ENCODE results near the gene FAT4. TPM values are rescaled to one million over a fixed set of nuclear protein-coding genes. Genes with fewer than 3 reads are reported as not detected.

Gene FAT4
- polyA plus RNA-seq, 1 donor from 2014 or later, result 5.6 TPM

DNA sequence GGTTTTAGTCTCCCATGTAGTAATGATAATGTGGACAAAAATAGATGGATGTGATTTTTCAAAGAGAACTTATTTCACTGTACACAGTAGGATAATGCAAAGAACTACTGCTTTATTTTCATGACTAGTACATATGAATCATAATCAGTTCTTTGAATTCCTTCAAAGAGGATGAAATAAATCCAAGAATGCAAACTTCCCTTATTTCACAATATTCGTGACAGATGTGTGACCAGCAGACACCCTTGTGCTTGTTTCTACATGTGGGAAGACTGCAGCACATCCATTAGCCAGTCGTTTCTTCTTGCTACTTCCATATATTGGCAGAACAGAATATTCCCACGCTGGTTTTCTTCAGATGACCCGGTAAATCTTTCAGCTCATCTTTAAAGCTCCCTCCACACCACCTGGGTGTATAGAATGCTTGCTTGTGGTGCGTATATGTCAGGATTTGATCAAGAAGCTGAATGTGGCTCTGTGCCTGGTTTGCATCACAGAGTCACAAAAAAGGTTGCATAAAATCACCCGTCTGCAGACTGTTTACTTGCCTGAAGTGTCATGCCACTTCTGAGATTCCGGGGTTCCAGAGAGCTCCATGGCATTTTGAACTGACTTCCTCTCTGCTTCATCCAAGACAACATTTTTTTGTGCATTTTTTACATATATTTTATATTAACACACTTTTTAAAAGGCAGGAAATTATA lies 47.7 kb upstream of the FAT4 start:
- H3K4me3 ChIP-seq (ENCODE audit: low read length), result no peak overlapping the region
- no peak overlapping the region for H3K27ac ChIP-seq (ENCODE audit: low read length)
- H2AFZ ChIP-seq (ENCODE audit: low read depth, low read length), result no peak overlapping the region
- H3K4me2 ChIP-seq (ENCODE audit: low read length), result no peak overlapping the region
- no peaks in the 10 kb centered on the region for H3K9me3 ChIP-seq (ENCODE audit: low read length)
- H3K9me2 ChIP-seq (ENCODE audit: insufficient read depth, low read length), result no peaks in the 10 kb centered on the region
- no peaks in the 10 kb centered on the region for H3K27me3 ChIP-seq (ENCODE audit: insufficient read depth, low read depth, low read length)
- no peaks in the 10 kb centered on the region for H3F3A ChIP-seq (ENCODE audit: insufficient read depth, low read length, poor library complexity, severe bottlenecking)
- H3K79me2 ChIP-seq (replicated peaks; ENCODE audit: insufficient read depth, low read length), result no peaks in the 10 kb centered on the region
- H3K9ac ChIP-seq (ENCODE audit: low read length), result no peak overlapping the region
- no peaks in the 10 kb centered on the region for H3K36me3 ChIP-seq (ENCODE audit: insufficient read depth, low read length)
- no peaks in the 10 kb centered on the region for H4K20me1 ChIP-seq (ENCODE audit: insufficient read depth)
- no peak for TF ChIP-seq EP300 (conservative IDR thresholded peaks at IDR 0.05; ENCODE audit: poor library complexity, severe bottlenecking)
- TF ChIP-seq TAF1 (IDR thresholded peaks at IDR 0.05; ENCODE audit: low read depth), result no peak
- TF ChIP-seq POLR2AphosphoS5 (IDR thresholded peaks at IDR 0.05), result no peak
- no peak for TF ChIP-seq MXI1 (conservative IDR thresholded peaks at IDR 0.05; ENCODE audit: poor library complexity, severe bottlenecking)
- TF ChIP-seq RAD21 (conservative IDR thresholded peaks at IDR 0.05), result no peak

DNA sequence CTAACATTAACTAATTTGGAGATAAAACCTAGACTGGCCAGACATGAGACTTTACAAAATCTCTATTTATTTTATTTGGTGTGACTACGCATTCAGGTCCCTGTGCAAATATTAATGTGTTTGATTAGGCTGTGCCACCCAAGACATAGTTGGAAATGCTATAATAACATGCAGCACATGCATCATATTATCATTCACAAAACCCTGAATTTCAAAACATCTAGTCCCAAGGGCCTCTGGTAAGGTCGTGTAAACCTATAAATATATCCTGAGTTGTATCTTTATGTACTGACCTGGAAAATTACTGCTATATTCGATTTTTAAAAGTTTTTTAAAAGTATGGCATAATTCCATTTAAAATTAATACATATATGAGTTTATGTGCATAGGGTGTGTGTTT lies 47.1 kb upstream of the FAT4 start:
- Histone ChIP-seq H3K9me3 (ENCODE audit: low read length) (no peaks in the 10 kb centered on the region), H3K4me2 (ENCODE audit: low read length) (no peak overlapping the region), H2AFZ (ENCODE audit: low read depth, low read length) (no peak overlapping the region)

More for the DNA sequence above, 47.1 kb upstream of the FAT4 start:
- H3K36me3 ChIP-seq (ENCODE audit: insufficient read depth, low read length), result no peaks in the 10 kb centered on the region
- TF ChIP-seq CTCF (IDR thresholded peaks at IDR 0.05; ENCODE audit: poor library complexity, severe bottlenecking) (no peak), RAD21 (conservative IDR thresholded peaks at IDR 0.05) (no peak), EZH2 (IDR thresholded peaks at IDR 0.05; ENCODE audit: borderline replicate concordance, insufficient read depth, low read length, poor library complexity, severe bottlenecking) (no peak), POLR2AphosphoS5 (IDR thresholded peaks at IDR 0.05) (no peak), MXI1 (conservative IDR thresholded peaks at IDR 0.05; ENCODE audit: poor library complexity, severe bottlenecking) (no peak), TAF1 (IDR thresholded peaks at IDR 0.05; ENCODE audit: low read depth) (no peak), EP300 (conservative IDR thresholded peaks at IDR 0.05; ENCODE audit: poor library complexity, severe bottlenecking) (no peak), SMC3 (conservative IDR thresholded peaks at IDR 0.05; ENCODE audit: poor library complexity) (no peak)
- TF ChIP-seq, protein P1, sequence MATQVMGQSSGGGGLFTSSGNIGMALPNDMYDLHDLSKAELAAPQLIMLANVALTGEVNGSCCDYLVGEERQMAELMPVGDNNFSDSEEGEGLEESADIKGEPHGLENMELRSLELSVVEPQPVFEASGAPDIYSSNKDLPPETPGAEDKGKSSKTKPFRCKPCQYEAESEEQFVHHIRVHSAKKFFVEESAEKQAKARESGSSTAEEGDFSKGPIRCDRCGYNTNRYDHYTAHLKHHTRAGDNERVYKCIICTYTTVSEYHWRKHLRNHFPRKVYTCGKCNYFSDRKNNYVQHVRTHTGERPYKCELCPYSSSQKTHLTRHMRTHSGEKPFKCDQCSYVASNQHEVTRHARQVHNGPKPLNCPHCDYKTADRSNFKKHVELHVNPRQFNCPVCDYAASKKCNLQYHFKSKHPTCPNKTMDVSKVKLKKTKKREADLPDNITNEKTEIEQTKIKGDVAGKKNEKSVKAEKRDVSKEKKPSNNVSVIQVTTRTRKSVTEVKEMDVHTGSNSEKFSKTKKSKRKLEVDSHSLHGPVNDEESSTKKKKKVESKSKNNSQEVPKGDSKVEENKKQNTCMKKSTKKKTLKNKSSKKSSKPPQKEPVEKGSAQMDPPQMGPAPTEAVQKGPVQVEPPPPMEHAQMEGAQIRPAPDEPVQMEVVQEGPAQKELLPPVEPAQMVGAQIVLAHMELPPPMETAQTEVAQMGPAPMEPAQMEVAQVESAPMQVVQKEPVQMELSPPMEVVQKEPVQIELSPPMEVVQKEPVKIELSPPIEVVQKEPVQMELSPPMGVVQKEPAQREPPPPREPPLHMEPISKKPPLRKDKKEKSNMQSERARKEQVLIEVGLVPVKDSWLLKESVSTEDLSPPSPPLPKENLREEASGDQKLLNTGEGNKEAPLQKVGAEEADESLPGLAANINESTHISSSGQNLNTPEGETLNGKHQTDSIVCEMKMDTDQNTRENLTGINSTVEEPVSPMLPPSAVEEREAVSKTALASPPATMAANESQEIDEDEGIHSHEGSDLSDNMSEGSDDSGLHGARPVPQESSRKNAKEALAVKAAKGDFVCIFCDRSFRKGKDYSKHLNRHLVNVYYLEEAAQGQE (IDR thresholded peaks at IDR 0.05; ENCODE audit: borderline replicate concordance), result no peak
- H3F3A ChIP-seq (ENCODE audit: insufficient read depth, low read length, poor library complexity, severe bottlenecking), result no peaks in the 10 kb centered on the region
- no peaks in the 10 kb centered on the region for H3K79me2 ChIP-seq (replicated peaks; ENCODE audit: insufficient read depth, low read length)
- H3K27ac ChIP-seq (ENCODE audit: low read length), result no peak overlapping the region
- no peaks in the 10 kb centered on the region for H3K9me2 ChIP-seq (ENCODE audit: insufficient read depth, low read length)
- no peak overlapping the region for H3K4me3 ChIP-seq (ENCODE audit: low read length)
- H3K27me3 ChIP-seq (ENCODE audit: insufficient read depth, low read depth, low read length), result no peaks in the 10 kb centered on the region
- no peaks in the 10 kb centered on the region for H4K20me1 ChIP-seq (ENCODE audit: insufficient read depth)
- no peak overlapping the region for H3K9ac ChIP-seq (ENCODE audit: low read length)
